ENCODE data around the gene MPV17L2. TPM values are rescaled to one million over a fixed set of nuclear protein-coding genes. Genes with fewer than 3 reads are reported as not detected.

Gene MPV17L2

GRCh38 chr19:18234194-18234593 is 41.2 kb downstream of the MPV17L2 start:
- no peak overlapping the region for H4K5ac ChIP-seq (ENCODE audit: low read length)
- no peak overlapping the region for H2BK5ac ChIP-seq (ENCODE audit: low read length)
- H3K4me3 ChIP-seq (ENCODE audit: low read length) = no peak overlapping the region

GRCh38 chr19:18239303-18239702 is 46.3 kb downstream of the MPV17L2 start:
- DNase-seq = peak; percentile 44
- no peak overlapping the region for H3K4ac ChIP-seq (ENCODE audit: low read depth, low read length)
- no peak overlapping the region for H4K5ac ChIP-seq (ENCODE audit: low read length)

More at GRCh38 chr19:18234194-18234593, 41.2 kb downstream of the MPV17L2 start:
- no peak overlapping the region for H2BK120ac ChIP-seq (ENCODE audit: low read depth, low read length)
- H3K79me2 ChIP-seq (ENCODE audit: control insufficient read depth, insufficient read depth, low read length) = no peaks in the 10 kb centered on the region
- H3K79me1 ChIP-seq (ENCODE audit: low read length) = no peaks in the 10 kb centered on the region
- no peak overlapping the region for H3K27ac ChIP-seq (ENCODE audit: low read depth, low read length)
- no peak for DNase-seq
- peaks cover 6% of the 10 kb centered on the region for H3K4me1 ChIP-seq (ENCODE audit: control insufficient read depth, low read depth, low read length)
- no peak overlapping the region for H3K56ac ChIP-seq (ENCODE audit: low read length)
- H3K18ac ChIP-seq (ENCODE audit: low read length) = no peak overlapping the region
- H3K27me3 ChIP-seq (ENCODE audit: insufficient read depth, low read length, poor library complexity) = no peaks in the 10 kb centered on the region
- no peak overlapping the region for H2AK5ac ChIP-seq (ENCODE audit: low read length)
- no peak overlapping the region for H3K9ac ChIP-seq (ENCODE audit: low read length)
- H3K36me3 ChIP-seq (ENCODE audit: control insufficient read depth, insufficient read depth, low read length) = no peaks in the 10 kb centered on the region
- no peak overlapping the region for H2BK15ac ChIP-seq (replicated peaks; ENCODE audit: low read depth)
- no peak overlapping the region for H3K4me2 ChIP-seq (ENCODE audit: low read length)
- H3K23ac ChIP-seq (ENCODE audit: low read length) = no peak overlapping the region
- H4K8ac ChIP-seq (ENCODE audit: low read depth, low read length) = no peak overlapping the region
- no peak overlapping the region for H3K4ac ChIP-seq (ENCODE audit: low read depth, low read length)
- WGBS (ENCODE audit: extremely low coverage, insufficient coverage, low lambda C conversion rate) = no CpG with 5 or more reads among the region's 6 CpGs

DNA sequence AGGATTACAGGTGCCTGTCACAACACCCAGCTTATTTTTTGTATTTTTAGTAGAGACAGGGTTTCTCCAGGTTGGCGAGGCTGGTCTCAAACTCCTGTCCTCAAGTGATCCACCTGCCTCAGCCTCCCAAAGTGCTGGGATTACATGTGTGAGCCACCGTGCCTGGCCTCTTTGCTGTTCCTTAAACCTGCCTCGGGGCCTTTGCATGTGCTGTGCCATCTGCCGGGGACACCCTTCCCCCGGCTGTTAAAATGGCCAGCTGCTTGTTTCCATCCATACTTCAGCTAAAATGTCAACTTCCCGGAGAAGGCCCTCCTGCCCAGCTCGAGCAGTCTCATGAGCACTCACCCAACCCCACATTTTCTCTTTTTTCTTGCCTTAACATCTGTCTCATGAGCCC is 52.3 kb downstream of the MPV17L2 start:
- WGBS (ENCODE audit: extremely low coverage, insufficient coverage, low lambda C conversion rate) = no CpG with 5 or more reads among the region's 7 CpGs
- Histone ChIP-seq H3K4me2 (ENCODE audit: low read length) (no peak overlapping the region), H2BK5ac (ENCODE audit: low read length) (no peak overlapping the region), H4K8ac (ENCODE audit: low read depth, low read length) (no peak overlapping the region), H4K5ac (ENCODE audit: low read length) (no peak overlapping the region), H3K79me1 (ENCODE audit: low read length) (no peaks in the 10 kb centered on the region), H3K23ac (ENCODE audit: low read length) (no peak overlapping the region), H3K4me3 (ENCODE audit: low read length) (no peak overlapping the region), H3K18ac (ENCODE audit: low read length) (no peak overlapping the region), H3K36me3 (ENCODE audit: control insufficient read depth, insufficient read depth, low read length) (no peaks in the 10 kb centered on the region), H3K56ac (ENCODE audit: low read length) (no peak overlapping the region), H2BK120ac (ENCODE audit: low read depth, low read length) (no peak overlapping the region), H3K4me1 (ENCODE audit: control insufficient read depth, low read depth, low read length) (no peaks in the 10 kb centered on the region), H3K4ac (ENCODE audit: low read depth, low read length) (no peak overlapping the region), H3K9ac (ENCODE audit: low read length) (no peak overlapping the region), H2BK15ac (replicated peaks; ENCODE audit: low read depth) (no peak overlapping the region), H3K27me3 (ENCODE audit: insufficient read depth, low read length, poor library complexity) (no peaks in the 10 kb centered on the region), H2AK5ac (ENCODE audit: low read length) (no peak overlapping the region), H3K27ac (ENCODE audit: low read depth, low read length) (no peak overlapping the region), H3K79me2 (ENCODE audit: control insufficient read depth, insufficient read depth, low read length) (no peaks in the 10 kb centered on the region)
- no peak for DNase-seq

More at GRCh38 chr19:18239303-18239702, 46.3 kb downstream of the MPV17L2 start:
- no peak overlapping the region for H2BK15ac ChIP-seq (replicated peaks; ENCODE audit: low read depth)
- no peak overlapping the region for H4K8ac ChIP-seq (ENCODE audit: low read depth, low read length)
- no peak overlapping the region for H2AK5ac ChIP-seq (ENCODE audit: low read length)
- H3K9ac ChIP-seq (ENCODE audit: low read length) = no peak overlapping the region
- no CpG with 5 or more reads among the region's 12 CpGs for WGBS (ENCODE audit: extremely low coverage, insufficient coverage, low lambda C conversion rate)
- H3K56ac ChIP-seq (ENCODE audit: low read length) = no peak overlapping the region
- H3K79me2 ChIP-seq (ENCODE audit: control insufficient read depth, insufficient read depth, low read length) = no peaks in the 10 kb centered on the region
- no peak overlapping the region for H3K23ac ChIP-seq (ENCODE audit: low read length)
- no peaks in the 10 kb centered on the region for H3K79me1 ChIP-seq (ENCODE audit: low read length)
- H3K27me3 ChIP-seq (ENCODE audit: insufficient read depth, low read length, poor library complexity) = no peaks in the 10 kb centered on the region
- H3K4me3 ChIP-seq (ENCODE audit: low read length) = no peak overlapping the region
- H2BK5ac ChIP-seq (ENCODE audit: low read length) = no peak overlapping the region
- H3K4me2 ChIP-seq (ENCODE audit: low read length) = no peak overlapping the region
- no peak overlapping the region for H2BK120ac ChIP-seq (ENCODE audit: low read depth, low read length)
- no peaks in the 10 kb centered on the region for H3K4me1 ChIP-seq (ENCODE audit: control insufficient read depth, low read depth, low read length)
- no peak overlapping the region for H3K18ac ChIP-seq (ENCODE audit: low read length)
- H3K36me3 ChIP-seq (ENCODE audit: control insufficient read depth, insufficient read depth, low read length) = no peaks in the 10 kb centered on the region
- H3K27ac ChIP-seq (ENCODE audit: low read depth, low read length) = no peak overlapping the region

Small RNA genes within 50 kb of the gene (small RNA-seq; reads per million reads assigned to genes)
- gene IFI30 (ENCODE audit: insufficient read depth) = not detected

Data from mesendoderm (in vitro differentiated cells).